ENCODE data around the gene KY. TPM values are rescaled to one million over a fixed set of nuclear protein-coding genes. Genes with fewer than 3 reads are reported as not detected.

The KY gene
- total RNA-seq, 1 donor from 2014 or later, result not detected

- POLR2A ChIA-PET, result no interaction called here
- DNase-seq (no peak), ATAC-seq (ENCODE audit: low read depth) (no peak)
- no peak overlapping the region for H3K27ac Mint-ChIP-seq
- peaks cover 6% of the 10 kb centered on the region for H3K27me3 Mint-ChIP-seq
- CTCF ChIA-PET, result no interaction called here
- H3K4me1 Mint-ChIP-seq, result no peaks in the 10 kb centered on the region
- peaks cover 4% of the 10 kb centered on the region for H3K9me3 Mint-ChIP-seq
- no peak for TF ChIP-seq CTCF (IDR thresholded peaks at IDR 0.05)
- no peaks in the 10 kb centered on the region for H3K36me3 Mint-ChIP-seq (ENCODE audit: low read depth)
- no peak overlapping the region for H3K4me3 Mint-ChIP-seq
- intact Hi-C loops (cut with micrococcal nuclease), result no loop called here
These were observed 14.4 kb upstream of the KY start for GRCh38 chr3:134665243-134665642.

DNA sequence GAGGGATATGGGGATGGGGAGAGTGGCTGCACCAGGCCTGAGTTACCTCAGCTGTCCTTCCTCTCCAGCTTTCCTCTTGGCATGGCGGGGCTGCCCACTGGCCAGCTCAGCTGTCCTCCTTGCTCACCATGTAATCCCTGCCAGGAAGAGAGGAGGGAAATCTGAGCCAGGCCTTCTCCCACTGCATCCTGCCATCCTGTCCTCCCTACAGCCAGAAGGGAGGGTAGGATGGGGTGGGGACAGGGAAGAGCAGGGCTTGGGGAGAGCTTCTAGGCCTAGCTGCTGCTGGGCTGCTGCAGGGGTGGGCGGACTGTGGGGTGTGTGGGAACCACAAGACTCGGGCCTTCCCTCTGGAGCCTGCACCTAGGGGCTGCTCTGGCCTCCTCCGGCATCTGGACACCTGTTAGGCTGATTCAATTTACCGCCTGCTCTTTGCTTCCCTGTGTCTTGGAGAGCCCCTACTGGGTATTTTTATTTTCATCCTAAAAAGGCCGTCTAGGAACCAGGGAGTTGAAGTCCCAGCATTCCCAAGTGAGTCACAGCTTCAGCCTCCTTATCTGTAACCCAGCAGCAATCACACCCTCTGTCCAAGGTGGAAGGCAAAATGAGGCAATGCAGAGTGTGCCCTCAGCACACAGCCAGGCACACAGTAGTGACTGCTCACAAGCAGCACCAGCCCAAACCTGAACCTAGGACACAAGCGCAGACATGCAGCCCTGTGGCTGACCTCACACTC lies 13.1 kb upstream of the KY start:
- no peak overlapping the region for H3K4me3 Mint-ChIP-seq
- ATAC-seq (ENCODE audit: low read depth) (no peak), DNase-seq (no peak)
- intact Hi-C loops (cut with micrococcal nuclease), result no loop called here
- peaks cover 4% of the 10 kb centered on the region for H3K9me3 Mint-ChIP-seq
- no peak overlapping the region for H3K27ac Mint-ChIP-seq
- POLR2A ChIA-PET, result no interaction called here
- TF ChIP-seq CTCF (IDR thresholded peaks at IDR 0.05), result no peak
- peaks cover 6% of the 10 kb centered on the region for H3K27me3 Mint-ChIP-seq
- CTCF ChIA-PET, result no interaction called here
- H3K4me1 Mint-ChIP-seq, result no peaks in the 10 kb centered on the region
- H3K36me3 Mint-ChIP-seq (ENCODE audit: low read depth), result no peaks in the 10 kb centered on the region

GRCh38 chr3:134660046-134660441 lies 9.2 kb upstream of the KY start:
- H3K27me3 Mint-ChIP-seq, result no peaks in the 10 kb centered on the region
- no peak overlapping the region for H3K27ac Mint-ChIP-seq
- no peak for TF ChIP-seq CTCF (IDR thresholded peaks at IDR 0.05)
- intact Hi-C loops (cut with micrococcal nuclease), result no loop called here
- DNase-seq, result no peak
- CTCF ChIA-PET, result no interaction called here
- H3K36me3 Mint-ChIP-seq (ENCODE audit: low read depth), result no peaks in the 10 kb centered on the region
- POLR2A ChIA-PET, result no interaction called here
- no peaks in the 10 kb centered on the region for H3K4me1 Mint-ChIP-seq
- no peak for ATAC-seq (ENCODE audit: low read depth)
- peaks cover 4% of the 10 kb centered on the region for H3K9me3 Mint-ChIP-seq
- H3K4me3 Mint-ChIP-seq, result no peak overlapping the region

DNA sequence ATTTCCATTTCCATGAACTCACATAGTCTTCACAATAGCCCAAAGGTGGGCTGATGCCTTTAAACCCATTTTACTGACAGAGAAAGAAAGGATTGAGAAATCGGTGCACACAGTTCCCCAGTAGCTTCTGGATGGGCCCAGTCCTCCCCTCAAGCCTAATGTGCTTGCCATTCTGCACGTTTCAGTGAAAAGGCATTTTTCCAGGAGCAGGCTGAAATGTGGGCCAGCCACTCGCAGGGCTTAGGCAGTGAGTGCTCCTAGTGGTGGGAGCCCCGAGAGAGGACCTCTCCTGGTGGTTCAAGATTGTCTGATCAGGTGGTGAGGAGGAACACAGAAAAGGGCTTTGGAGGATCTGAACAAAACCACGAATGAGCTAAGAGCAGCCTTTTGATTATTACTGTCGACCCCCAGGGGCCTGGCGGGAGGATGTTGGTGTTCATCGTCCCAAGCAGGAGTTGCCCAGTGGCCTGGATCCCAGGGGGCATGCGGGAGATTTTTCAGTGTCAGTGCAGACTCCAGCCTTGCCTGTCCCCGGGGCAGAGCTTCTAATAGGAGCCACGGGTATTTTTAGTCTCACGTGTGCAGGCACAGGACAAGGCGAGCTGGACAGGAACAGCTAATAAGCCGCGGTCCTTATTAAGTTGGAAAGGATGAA lies 8.7 kb upstream of the KY start:
- POLR2A ChIA-PET, result no interaction called here
- DNase-seq, result no peak

More for the DNA sequence above, 8.7 kb upstream of the KY start:
- no peak for TF ChIP-seq CTCF (IDR thresholded peaks at IDR 0.05)
- ATAC-seq (ENCODE audit: low read depth), result no peak
- H3K4me1 Mint-ChIP-seq, result no peaks in the 10 kb centered on the region
- CTCF ChIA-PET, result no interaction called here
- H3K27ac Mint-ChIP-seq, result no peak overlapping the region
- H3K27me3 Mint-ChIP-seq, result no peaks in the 10 kb centered on the region
- no peak overlapping the region for H3K4me3 Mint-ChIP-seq
- H3K36me3 Mint-ChIP-seq (ENCODE audit: low read depth), result no peaks in the 10 kb centered on the region
- peaks cover 4% of the 10 kb centered on the region for H3K9me3 Mint-ChIP-seq
- intact Hi-C loops (cut with micrococcal nuclease), result no loop called here

All from activated B cell treated with CpG ODN at 0.5 μM for 24 hours (primary cell).